ENCODE results near the gene ICAM1. TPM values are rescaled to one million over a fixed set of nuclear protein-coding genes. Genes with fewer than 3 reads are reported as not detected.

ICAM1 gene
- total and polyA plus RNA-seq, 2 of the 8 experiments (the other 6 are each of a cell fraction or from before 2014, with no cell fraction given), result 4.0 to 9.4 TPM

DNA sequence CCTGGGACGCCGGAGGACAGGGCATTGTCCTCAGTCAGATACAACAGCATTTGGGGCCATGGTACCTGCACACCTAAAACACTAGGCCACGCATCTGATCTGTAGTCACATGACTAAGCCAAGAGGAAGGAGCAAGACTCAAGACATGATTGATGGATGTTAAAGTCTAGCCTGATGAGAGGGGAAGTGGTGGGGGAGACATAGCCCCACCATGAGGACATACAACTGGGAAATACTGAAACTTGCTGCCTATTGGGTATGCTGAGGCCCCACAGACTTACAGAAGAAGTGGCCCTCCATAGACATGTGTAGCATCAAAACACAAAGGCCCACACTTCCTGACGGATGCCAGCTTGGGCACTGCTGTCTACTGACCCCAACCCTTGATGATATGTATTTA is 14.5 kb downstream of the ICAM1 start:
- no peak overlapping the region for H2BK5ac ChIP-seq (ENCODE audit: low read depth, low read length)
- no peak overlapping the region for H2AK5ac ChIP-seq (ENCODE audit: low read depth, low read length)
- H2AFZ ChIP-seq (ENCODE audit: low read length), result no peak overlapping the region
- H3K4me2 ChIP-seq (ENCODE audit: insufficient read depth in 1 of 2, low read depth in 2 of 2, low read length in 2 of 2), result no peak overlapping the region
- no peak for DNase-seq (ENCODE audit: low read depth in 1 of 2, low spot score in 2 of 2)
- H3K56ac ChIP-seq (replicated peaks; ENCODE audit: insufficient read length, low read depth, low read length), result no peak overlapping the region
- H3K79me1 ChIP-seq (ENCODE audit: low read depth, low read length), result no peaks in the 10 kb centered on the region; the same call in 1 of the 2 replicates
- no peak overlapping the region for H2BK120ac ChIP-seq (replicated peaks; ENCODE audit: low read depth, low read length)
- H4K8ac ChIP-seq (ENCODE audit: extremely low read depth, insufficient read depth, low read length), result no peak overlapping the region; the same call in 1 of the 2 replicates
- no peak overlapping the region for H4K91ac ChIP-seq (replicated peaks; ENCODE audit: insufficient read length, low read length)
- H2BK12ac ChIP-seq (ENCODE audit: low read depth, low read length), result no peak overlapping the region
- H2BK15ac ChIP-seq (ENCODE audit: low read length), result no peak overlapping the region
- H3K4me1 ChIP-seq (replicated peaks in 1 of 4; ENCODE audit: control insufficient read depth in 3 of 4, insufficient read depth in 4 of 4, low read length in 3 of 4), result peaks cover 0 to 21% (median 11%) of the 10 kb centered on the region in 4 experiments; a peak in 6 of 7 replicates
- H4K20me1 ChIP-seq (replicated peaks in 1 of 2; ENCODE audit: control insufficient read depth in 1 of 2, insufficient read depth in 2 of 2, low read length in 2 of 2), result peaks cover 0 to 3% of the 10 kb centered on the region in 2 experiments
- H3K23ac ChIP-seq (ENCODE audit: insufficient read length), result no peak overlapping the region
- 85% methylated on average over 4 of the region's 4 CpGs; no CpG with 5 or more reads in 1 of the 2 experiments for WGBS, 2 experiments (ENCODE audit: extremely low coverage in 1 of 2, insufficient coverage in 1 of 2, insufficient read length in 1 of 2, insufficient replicate concordance in 2 of 2, low coverage in 1 of 2, low lambda C conversion rate in 2 of 2, missing lambda C conversion rate in 1 of 2)
- FAIRE-seq, result no peak
- peaks cover 17 to 37% (median 27%) of the 10 kb centered on the region in 4 experiments for H3K27me3 ChIP-seq (replicated peaks in 1 of 4; ENCODE audit: control insufficient read depth in 3 of 4, extremely low read depth in 1 of 4, insufficient read depth in 3 of 4, low read length in 3 of 4)
- H3K23me2 ChIP-seq (ENCODE audit: low read depth, low read length), result peaks cover 16% of the 10 kb centered on the region; the same call in 1 of the 2 replicates
- no peak overlapping the region for H3K18ac ChIP-seq (ENCODE audit: extremely low read depth, low read length)
- no peaks in the 10 kb centered on the region for H3K36me3 ChIP-seq (ENCODE audit: control insufficient read depth in 2 of 4, insufficient read depth in 4 of 4, low read length in 3 of 4)
- ChIA-PET CTCF (ENCODE audit: partially characterized antibody) (interaction anchor here (0.5 to 11.6 kb wide), 7 partner anchors 9 to 171 kb away, joined by 3 to 94 read pairs (median 4); partner anchors contain the start of gene ICAM1), POLR2A (ENCODE audit: partially characterized antibody) (interaction anchor here (0.7 to 2.7 kb wide), 4 partner anchors 10 to 46 kb away, joined by 3 to 16 read pairs (median 6); partner anchors contain the start of gene ICAM1)
- H2BK20ac ChIP-seq (ENCODE audit: low read length), result no peak overlapping the region
- H3K4ac ChIP-seq (replicated peaks; ENCODE audit: insufficient read length, low read depth, low read length), result no peak overlapping the region
- H4K5ac ChIP-seq (ENCODE audit: insufficient read length, low read depth, low read length), result no peak overlapping the region
- H3K4me3 ChIP-seq (ENCODE audit: extremely low read depth in 1 of 4, insufficient read depth in 2 of 4, low read depth in 3 of 4, low read length in 4 of 4), result no peak overlapping the region
- TF ChIP-seq BACH1 (IDR thresholded peaks at IDR 0.05; ENCODE audit: low read length), result no peak
- TF ChIP-seq RNF2 (IDR thresholded peaks at IDR 0.05; ENCODE audit: borderline replicate concordance, low read depth, low read length, missing control alignments, poor library complexity, severe bottlenecking), result no peak
- no peak for TF ChIP-seq CHD1 (IDR thresholded peaks at IDR 0.05; ENCODE audit: low read depth, low read length)
- TF ChIP-seq POLR2A (IDR thresholded peaks at IDR 0.05; ENCODE audit: control extremely low read depth in 1 of 2, low read depth in 2 of 2, low read length in 2 of 2), result no peak
- no peak for TF ChIP-seq EGR1 (IDR thresholded peaks at IDR 0.05; ENCODE audit: borderline replicate concordance, low read depth, low read length)
- no peak for TF ChIP-seq JUND (IDR thresholded peaks at IDR 0.05; ENCODE audit: low read length)
- no peak for TF ChIP-seq HDAC2 (IDR thresholded peaks at IDR 0.05; ENCODE audit: borderline replicate concordance in 1 of 2, low read depth in 2 of 2, low read length in 2 of 2)
- H3K9ac ChIP-seq (replicated peaks in 1 of 4; ENCODE audit: extremely low read depth in 1 of 4, low read depth in 3 of 4, low read length in 3 of 4), result no peak overlapping the region
- no peaks in the 10 kb centered on the region for H3K9me3 ChIP-seq (ENCODE audit: insufficient read depth in 2 of 2, low read depth in 1 of 2, low read length in 1 of 2)
- H3K27ac ChIP-seq (ENCODE audit: low read depth, low read length), result no peak overlapping the region
- no peaks in the 10 kb centered on the region for H3K79me2 ChIP-seq (ENCODE audit: control insufficient read depth in 1 of 2, insufficient read depth in 2 of 2, low read length in 2 of 2)
- no peak overlapping the region for H3K14ac ChIP-seq (ENCODE audit: insufficient read length)

Data from H1 (cell line).